OCI-LY1 (cell line): ENCODE data around the gene CREB1.

ENCODE experiments used
- CTCF ChIP-seq: fragments of 200-600 bp; sonication (generic), shearing (Covaris generic); IDR thresholded peaks from 2 replicates; pipeline ENCODE4 v1.5.1; 2017; ENCODE audit warnings: mild to moderate bottlenecking, antibody characterized with exemption, low read length, moderate library complexity, mixed read lengths
- EZH2 ChIP-seq: fragments of 200-600 bp; sonication (generic), shearing (Covaris generic); IDR thresholded peaks from 2 replicates; pipeline ENCODE4 v1.8.0; 2017; ENCODE audit warnings: borderline replicate concordance, mixed run types, mild to moderate bottlenecking, antibody characterized with exemption, low read length, moderate library complexity, mixed read lengths

DNA sequence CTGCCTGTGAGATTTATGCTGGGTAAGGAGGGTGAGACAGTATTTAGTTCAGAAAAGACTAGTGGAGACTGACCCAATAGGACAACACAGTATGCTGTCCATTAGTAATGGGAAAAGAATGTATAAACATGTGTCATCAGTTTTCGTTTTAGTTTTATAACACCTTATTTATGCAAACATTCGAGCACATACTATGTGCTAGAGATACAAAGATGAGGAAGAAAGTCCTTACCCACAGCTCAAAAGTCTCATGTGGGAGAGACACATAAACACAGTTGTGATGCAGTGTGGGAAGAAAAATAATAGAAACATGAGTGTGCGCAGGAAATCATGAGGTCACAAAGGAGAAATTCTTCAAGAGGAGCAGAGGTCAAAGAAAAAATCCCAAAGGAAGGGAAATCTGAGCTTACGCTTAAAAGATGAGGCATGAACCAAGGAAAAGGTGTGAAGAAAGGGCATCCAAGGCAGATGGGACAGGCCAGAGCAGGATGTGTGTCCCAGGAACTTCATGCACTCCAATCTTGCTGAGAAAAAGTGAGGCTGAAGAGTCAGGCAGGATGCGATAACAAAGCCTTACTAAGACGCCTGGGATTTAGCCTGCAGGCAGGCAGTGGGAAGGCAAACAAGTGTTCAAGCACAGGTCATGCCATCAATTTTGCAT is 87.4 kb downstream of the CREB1 start:
- TF ChIP-seq CTCF (no peak), EZH2 (no peak)
